ENCODE results near the gene SNAP47.

- TF ChIP-seq GATA3 (IDR thresholded peaks at IDR 0.05; ENCODE audit: low read depth, low read length) (no peak), GATA2 (IDR thresholded peaks at IDR 0.05; ENCODE audit: low read depth, low read length) (no peak)
Observed at GRCh38 chr1:227745568-227746265, 10.5 kb downstream of the SNAP47 start.

Data from SH-SY5Y (cell line).